GM23338 (cell line): Measurements from ENCODE around the gene EFTUD2.

Experiments used
- CREB1 ChIP-seq: fragments of 250-450 bp; sonication (Bioruptor Pico); IDR thresholded peaks from 2 replicates; pipeline ENCODE4 v1.5.0; 2020; ENCODE audit warnings: low read depth, mild to moderate bottlenecking, moderate library complexity
- EZH2 ChIP-seq: fragments of 200-600 bp; sonication (generic); IDR thresholded peaks from one replicate; pipeline ENCODE4 v1.8.0; 2017; ENCODE audit warnings: antibody characterized with exemption, mild to moderate bottlenecking, low read depth; ENCODE audit not compliant: unreplicated experiment
- POLR2AphosphoS5 ChIP-seq: IDR thresholded peaks from 2 replicates; pipeline ENCODE4 v1.6.1; 2016; ENCODE audit warnings: antibody characterized with exemption, low read depth
- STAT1 ChIP-seq: IDR thresholded peaks from one replicate; pipeline ENCODE4 v1.6.1; 2016; ENCODE audit warnings: antibody characterized with exemption; ENCODE audit not compliant: unreplicated experiment
- TF ChIP-seq, protein P1 (sequence below), 2 experiments: fragments of 200-600 bp in 1 of 2; sonication (generic) in 1 of 2; conservative IDR thresholded peaks; 2 replicates each; pipeline versions ENCODE4 v1.5.1 to v1.6.1; 2016 to 2017; ENCODE audit warnings: antibody characterized with exemption in 2 of 2, low read depth in 2 of 2, mild to moderate bottlenecking in 2 of 2, moderate library complexity in 1 of 2
- TF ChIP-seq, protein P2 (sequence below): IDR thresholded peaks from one replicate; pipeline ENCODE4 v1.6.1; 2018; ENCODE audit warnings: antibody characterized with exemption; ENCODE audit not compliant: unreplicated experiment

DNA sequence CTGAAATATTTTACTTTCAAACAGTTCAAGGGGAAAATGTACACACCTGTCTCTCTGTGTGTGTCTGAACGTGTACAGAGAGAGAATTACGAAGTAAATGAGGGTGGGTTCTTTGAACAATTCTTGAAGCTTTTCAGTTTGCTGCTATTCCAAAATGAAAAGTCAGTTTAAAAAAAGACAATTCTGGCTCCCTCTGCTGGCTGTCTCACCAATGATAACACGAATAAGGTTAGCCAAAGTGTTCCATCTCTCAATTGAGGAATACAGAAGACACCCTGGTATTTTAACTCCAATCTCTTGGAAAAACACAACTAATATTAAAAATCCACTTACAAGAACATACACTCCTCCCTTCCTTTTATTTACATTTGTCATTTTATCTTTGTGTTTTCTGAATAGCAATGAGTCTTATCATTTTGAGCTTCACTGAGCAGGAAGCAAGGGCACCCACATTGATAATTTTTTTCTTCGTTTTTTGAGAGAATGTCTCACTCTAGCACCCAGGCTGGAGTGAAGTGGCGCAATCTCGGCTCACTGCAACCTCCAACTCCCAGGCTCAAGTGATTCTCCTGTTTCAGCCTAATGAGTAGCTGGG lies 20.5 kb downstream of the EFTUD2 start:
- TF ChIP-seq, protein P1, sequence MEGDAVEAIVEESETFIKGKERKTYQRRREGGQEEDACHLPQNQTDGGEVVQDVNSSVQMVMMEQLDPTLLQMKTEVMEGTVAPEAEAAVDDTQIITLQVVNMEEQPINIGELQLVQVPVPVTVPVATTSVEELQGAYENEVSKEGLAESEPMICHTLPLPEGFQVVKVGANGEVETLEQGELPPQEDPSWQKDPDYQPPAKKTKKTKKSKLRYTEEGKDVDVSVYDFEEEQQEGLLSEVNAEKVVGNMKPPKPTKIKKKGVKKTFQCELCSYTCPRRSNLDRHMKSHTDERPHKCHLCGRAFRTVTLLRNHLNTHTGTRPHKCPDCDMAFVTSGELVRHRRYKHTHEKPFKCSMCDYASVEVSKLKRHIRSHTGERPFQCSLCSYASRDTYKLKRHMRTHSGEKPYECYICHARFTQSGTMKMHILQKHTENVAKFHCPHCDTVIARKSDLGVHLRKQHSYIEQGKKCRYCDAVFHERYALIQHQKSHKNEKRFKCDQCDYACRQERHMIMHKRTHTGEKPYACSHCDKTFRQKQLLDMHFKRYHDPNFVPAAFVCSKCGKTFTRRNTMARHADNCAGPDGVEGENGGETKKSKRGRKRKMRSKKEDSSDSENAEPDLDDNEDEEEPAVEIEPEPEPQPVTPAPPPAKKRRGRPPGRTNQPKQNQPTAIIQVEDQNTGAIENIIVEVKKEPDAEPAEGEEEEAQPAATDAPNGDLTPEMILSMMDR (conservative IDR thresholded peaks at IDR 0.05; ENCODE audit: low read depth in 2 of 2) = peak; percentile 68 to 84
- TF ChIP-seq EZH2 (no peak), POLR2AphosphoS5 (no peak), STAT1 (no peak), CREB1 (CRISPR knock-in tag) (no peak)
- TF ChIP-seq, protein P2, sequence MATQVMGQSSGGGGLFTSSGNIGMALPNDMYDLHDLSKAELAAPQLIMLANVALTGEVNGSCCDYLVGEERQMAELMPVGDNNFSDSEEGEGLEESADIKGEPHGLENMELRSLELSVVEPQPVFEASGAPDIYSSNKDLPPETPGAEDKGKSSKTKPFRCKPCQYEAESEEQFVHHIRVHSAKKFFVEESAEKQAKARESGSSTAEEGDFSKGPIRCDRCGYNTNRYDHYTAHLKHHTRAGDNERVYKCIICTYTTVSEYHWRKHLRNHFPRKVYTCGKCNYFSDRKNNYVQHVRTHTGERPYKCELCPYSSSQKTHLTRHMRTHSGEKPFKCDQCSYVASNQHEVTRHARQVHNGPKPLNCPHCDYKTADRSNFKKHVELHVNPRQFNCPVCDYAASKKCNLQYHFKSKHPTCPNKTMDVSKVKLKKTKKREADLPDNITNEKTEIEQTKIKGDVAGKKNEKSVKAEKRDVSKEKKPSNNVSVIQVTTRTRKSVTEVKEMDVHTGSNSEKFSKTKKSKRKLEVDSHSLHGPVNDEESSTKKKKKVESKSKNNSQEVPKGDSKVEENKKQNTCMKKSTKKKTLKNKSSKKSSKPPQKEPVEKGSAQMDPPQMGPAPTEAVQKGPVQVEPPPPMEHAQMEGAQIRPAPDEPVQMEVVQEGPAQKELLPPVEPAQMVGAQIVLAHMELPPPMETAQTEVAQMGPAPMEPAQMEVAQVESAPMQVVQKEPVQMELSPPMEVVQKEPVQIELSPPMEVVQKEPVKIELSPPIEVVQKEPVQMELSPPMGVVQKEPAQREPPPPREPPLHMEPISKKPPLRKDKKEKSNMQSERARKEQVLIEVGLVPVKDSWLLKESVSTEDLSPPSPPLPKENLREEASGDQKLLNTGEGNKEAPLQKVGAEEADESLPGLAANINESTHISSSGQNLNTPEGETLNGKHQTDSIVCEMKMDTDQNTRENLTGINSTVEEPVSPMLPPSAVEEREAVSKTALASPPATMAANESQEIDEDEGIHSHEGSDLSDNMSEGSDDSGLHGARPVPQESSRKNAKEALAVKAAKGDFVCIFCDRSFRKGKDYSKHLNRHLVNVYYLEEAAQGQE = no peak
